Caki2 (cell line): ENCODE measurements around the gene PRDM10. TPM values are rescaled to one million over a fixed set of nuclear protein-coding genes. Genes with fewer than 3 reads are reported as not detected.
"Not testable (repeated sequence)": the region's sequence is repeated elsewhere in the genome, so short reads cannot be mapped to it uniquely, and the experiment has no call there.

Source experiments
- DNase-seq: peaks from one replicate; pipeline ENCODE4 v3.0.0-alpha.2; 2015; ENCODE audit warnings: low read depth
- in situ Hi-C: cut with HindIII; loops from 2 replicates; pipeline ENCODE4 v1.10.0; 2016; ENCODE audit warnings: low sequenced_read_pairs, low pct_unique_long_range_greater_than_20kb, mixed read lengths
- total RNA-seq: library from RNA; depleted of rRNA; stranded (reverse); fragments of >200 nt; shearing (Covaris generic); gene quantifications from 2 replicates; pipeline ENCODE4 v1.2.3, GENCODE V29; 2014; ENCODE audit warnings: low replicate concordance

PRDM10 gene
- total RNA-seq, 1 experiment from 2014 or later = 1.5 TPM

DNA sequence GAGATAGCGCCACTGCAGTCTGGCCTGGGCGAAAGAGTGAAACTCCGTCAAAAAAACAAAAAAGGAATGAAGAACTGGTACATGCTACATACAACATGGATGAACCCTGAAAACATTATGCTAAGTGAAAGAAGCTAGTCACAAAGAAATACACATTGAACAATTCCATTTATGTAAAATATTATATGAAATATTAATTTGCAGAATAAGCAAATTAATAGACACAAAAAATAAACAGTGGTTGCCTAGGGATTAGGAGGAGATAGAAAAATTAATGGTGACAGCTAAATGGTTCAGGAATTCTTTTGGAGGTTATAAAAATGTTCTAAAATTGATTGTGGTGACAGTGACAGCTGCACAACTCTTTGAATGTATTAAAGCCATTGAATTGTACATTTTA lies 14.7 kb downstream of the PRDM10 start:
- no peak for DNase-seq
- in situ Hi-C loops = no loop called here

DNA sequence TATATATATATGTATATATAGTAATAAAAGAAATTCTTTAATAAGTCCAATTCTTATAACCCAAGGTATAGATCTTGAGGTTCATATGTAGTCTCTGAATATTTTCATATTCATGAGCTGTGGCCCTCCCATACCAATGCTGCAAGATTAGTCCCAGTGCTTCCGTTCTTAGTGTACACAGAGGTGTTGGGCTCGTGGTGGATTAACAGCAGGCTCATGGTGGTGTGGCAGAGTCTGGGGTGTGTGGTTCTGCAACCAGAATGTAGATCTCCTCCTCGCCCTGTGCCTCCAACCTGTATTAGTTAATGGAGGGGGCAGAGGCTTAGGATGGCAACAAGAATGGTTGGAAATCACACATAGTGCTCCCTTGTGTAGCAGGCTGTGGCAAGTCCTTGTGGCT lies 16.8 kb downstream of the PRDM10 start:
- no peak for DNase-seq
- in situ Hi-C loops = no loop called here

DNA sequence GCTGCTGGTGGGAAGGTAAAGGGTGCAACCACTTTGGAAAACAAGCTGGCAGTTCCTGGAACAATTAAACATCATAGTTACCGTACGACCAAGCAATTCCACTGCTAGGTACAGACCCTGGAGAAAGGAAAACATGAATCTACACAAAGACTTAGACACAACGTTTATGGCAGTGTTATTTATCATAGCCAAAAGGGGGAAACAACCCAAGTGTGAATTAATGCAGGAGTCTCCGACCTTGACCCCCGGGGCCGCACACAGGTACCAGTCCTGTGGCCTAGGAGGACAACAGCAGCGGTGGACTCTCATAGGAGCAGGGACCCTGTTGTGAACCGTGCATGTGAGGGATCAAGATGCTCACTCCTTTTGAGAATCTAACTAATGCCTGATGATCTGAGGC lies 22.5 kb downstream of the PRDM10 start:
- in situ Hi-C loops = no loop called here
- DNase-seq = no peak

DNA sequence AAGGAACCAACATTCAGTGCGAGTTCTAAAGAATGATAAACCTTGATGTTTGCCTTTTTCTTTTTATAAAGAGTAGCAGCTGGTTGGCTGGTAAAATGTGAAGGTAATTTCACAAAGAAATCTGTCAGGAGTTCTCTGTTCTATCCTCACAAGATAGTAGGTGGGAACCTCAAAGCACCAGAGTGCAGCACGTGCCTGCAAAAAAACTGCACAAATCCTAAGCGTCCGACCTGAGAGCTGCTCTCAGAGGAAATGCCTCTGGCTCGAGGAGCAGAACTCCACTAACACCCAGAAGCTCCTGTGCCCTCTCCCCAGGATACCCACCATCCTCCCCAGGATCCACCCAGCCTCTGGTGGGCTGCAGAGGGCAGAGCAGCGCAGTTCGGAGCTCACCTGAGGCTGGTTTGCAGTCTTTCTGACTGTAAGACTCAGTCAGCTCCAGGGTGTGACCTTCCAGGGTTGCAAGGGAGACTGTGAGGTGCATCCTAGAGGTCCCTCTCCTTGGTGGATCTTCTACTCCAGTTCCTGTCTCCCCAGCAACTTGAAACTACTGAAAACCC lies 23.5 kb downstream of the PRDM10 start:
- in situ Hi-C loops = no loop called here
- DNase-seq = no peak

DNA sequence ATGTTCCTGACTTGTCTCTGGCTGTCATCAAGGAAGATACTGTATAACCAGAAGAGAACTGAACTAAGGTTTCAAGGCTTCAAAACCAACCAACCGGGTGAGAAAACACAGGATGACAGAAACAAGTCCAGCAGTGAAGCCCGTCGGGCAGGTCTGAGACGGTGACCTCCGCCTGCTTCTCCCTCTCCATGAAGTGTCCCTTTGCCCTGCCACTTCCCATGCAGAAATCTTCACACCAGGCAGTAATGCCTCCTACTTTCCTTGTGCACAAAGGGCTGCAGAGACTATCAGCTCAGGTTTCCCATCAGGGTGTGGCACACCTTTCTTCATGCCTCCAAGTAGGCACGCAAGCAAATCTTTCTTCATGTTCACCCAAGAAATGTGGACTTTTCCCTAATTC lies 24.2 kb downstream of the PRDM10 start:
- no peak for DNase-seq
- in situ Hi-C loops = no loop called here

DNA sequence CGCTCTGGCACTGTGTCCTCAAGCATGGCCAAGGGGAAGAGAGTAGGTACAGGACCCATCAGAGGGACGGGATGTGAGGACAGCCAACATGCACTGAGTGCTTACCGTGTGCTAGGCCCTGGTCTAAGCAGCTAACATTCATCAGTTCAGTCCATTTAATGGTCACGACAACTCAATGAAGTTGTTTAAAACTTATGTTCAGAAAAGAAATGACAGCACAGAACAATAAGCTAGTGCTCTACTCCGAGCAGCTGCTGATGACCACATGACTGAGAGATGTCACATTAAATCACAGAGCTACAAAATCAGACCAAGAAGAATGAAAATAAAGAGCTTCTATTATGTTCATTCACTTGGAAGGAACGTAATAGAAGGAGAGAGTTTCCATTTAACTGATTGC lies 26.3 kb downstream of the PRDM10 start:
- in situ Hi-C loops = no loop called here
- no peak for DNase-seq

DNA sequence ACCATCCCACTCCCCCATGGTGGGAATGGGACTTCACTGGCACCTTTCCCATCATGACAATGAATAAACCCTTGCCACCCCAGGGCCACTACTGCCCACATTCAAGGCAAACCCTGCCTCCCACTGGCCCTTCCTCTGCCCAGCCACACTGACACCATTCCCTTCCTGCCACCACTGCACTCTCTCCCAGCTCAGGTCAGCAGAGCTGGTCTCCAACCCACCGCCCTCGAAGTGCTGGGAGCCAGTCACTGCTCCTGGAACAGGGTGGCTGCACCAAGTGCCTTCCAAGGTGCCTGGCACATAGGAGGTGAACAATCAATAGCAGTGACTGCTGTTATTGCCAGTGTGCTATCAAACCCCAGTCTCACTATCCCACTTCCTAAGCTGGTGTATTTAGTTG lies 27.1 kb downstream of the PRDM10 start:
- in situ Hi-C loops = no loop called here
- no peak for DNase-seq

DNA sequence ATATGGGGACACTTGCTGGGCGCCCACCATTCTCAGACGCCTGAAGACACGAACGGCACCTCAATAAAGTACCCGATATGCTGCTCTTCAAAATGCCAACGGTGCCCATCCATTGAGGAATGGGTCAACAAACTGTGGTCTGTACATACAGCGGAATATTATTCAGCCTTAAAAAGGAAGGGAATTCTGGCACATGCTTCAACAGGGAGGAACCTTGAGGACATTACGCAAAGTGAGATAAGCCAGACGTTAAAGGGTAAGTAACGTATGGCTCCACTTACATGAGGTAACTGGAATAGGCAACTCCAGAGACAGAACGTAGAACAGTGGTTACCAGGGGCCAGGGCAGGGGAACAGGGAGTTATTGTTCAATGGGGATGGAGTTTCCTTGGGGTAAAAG lies 28.0 kb downstream of the PRDM10 start:
- DNase-seq = no peak
- in situ Hi-C loops = no loop called here

DNA sequence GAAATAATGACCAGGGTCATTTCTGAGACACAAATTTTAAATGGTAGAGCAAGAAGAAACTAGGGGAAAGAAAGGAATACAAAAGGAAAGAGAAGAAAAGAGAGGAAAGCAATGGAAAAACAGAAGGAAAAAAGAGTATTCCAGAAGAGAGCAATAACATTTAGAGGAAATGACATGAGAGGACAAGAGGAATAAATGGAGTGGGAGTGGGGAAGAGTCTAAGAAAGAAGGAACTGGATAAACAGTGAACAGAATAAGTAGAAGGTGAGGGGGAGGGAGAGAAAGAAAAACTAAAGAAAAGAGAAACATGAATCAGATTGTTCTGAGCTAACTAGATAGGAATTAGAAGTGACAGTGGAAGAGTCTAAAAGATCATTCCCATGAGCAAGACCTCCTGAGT lies 28.4 kb downstream of the PRDM10 start:
- DNase-seq = no peak
- in situ Hi-C loops = no loop called here

DNA sequence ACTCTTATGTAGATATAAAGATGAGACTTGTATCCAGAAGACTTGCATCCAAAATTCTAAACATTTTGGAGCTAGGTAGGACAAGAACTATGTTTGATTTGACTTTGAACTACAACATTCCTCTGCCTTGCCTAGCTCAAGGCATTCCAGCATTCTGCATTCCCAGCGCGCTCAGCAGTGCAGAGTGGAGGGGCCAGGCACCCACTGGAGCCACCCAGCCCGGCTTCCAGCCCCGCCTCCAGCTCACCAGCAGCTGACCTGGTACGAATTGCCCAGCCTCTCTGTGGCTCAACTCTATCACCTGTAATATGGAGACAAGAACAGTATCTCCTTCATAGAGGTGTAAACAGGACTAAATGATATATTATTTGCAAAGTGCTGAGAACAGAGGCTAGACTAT lies 28.8 kb downstream of the PRDM10 start:
- no peak for DNase-seq
- in situ Hi-C loops = no loop called here

DNA sequence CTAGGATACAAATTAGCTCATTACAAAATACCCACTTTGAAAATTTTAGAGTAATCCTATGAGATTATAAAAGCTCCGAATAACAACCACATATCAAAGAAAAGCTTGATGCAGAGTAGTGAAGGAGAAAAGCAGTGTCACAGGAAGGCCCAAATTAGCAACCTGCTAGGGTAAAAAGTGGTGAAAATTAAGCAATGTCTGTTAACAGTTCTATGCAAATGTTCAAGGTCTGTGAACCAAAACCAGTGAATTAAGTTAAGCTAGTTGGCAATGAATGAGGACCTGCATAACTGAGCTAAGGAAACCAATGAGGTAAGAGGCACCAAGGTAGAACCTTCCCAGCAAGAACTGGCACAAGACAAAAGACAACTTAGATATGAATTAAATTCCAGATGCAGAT lies 29.6 kb downstream of the PRDM10 start:
- in situ Hi-C loops = no loop called here
- DNase-seq = no peak

DNA sequence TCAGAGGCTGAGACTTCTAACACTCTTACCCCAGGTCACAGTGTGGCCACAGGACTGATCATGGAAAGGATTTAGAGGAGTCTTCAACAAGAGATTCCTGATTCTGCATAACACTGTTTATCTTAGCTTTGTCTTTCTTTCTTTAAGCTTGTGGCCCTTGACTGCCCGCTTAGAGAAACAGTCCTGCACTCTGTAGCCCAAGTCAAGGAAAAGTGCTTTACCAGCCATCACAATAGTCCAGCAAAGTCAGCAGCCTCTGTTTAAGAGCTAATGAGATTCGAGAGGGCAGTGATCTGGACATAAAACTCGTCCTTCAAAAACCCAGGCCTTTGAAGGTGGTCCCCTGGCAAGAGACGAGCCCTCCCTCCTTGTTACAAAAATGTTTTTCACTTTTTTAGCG lies 30.0 kb downstream of the PRDM10 start:
- DNase-seq = no peak
- in situ Hi-C loops = no loop called here

DNA sequence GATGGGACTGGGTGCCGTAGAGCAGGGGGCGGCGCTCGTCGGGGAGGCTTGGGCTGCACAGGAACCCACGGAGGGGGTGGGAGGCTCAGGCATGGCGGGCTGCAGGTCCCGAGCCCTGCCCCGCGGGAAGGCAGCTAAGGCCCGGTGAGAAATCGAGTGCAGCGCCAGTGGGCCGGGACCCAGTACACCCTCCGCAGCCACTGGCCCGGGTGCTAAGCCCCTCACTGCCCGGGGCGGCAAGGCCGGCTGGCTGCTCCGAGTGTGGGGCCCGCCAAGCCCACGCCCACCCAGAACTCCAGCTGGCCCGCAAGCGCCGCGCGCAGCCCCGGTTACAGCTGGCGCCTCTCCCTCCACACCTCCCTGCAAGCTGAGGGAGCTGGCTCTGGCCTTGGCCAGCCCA lies 30.8 kb downstream of the PRDM10 start:
- DNase-seq, in situ Hi-C loops: not testable (repeated sequence)

DNA sequence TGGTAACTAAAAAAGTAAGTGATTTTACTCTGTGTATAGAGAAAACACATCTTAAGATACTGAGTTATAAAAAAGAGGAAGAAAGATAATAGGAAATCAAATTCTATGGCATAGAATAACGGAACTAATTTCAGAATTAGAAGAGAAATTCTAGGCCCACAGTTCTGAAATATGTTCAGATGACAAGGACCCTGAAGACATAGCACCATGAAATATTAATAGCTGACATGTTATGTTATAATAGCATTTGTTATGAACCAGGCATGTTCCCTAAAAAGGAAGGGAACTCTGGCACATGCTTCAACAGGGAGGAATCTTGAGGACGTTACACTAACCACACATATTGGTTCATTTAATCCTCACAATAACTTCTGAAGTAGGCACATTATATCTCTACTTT lies 32.7 kb downstream of the PRDM10 start:
- in situ Hi-C loops = no loop called here
- DNase-seq = no peak

DNA sequence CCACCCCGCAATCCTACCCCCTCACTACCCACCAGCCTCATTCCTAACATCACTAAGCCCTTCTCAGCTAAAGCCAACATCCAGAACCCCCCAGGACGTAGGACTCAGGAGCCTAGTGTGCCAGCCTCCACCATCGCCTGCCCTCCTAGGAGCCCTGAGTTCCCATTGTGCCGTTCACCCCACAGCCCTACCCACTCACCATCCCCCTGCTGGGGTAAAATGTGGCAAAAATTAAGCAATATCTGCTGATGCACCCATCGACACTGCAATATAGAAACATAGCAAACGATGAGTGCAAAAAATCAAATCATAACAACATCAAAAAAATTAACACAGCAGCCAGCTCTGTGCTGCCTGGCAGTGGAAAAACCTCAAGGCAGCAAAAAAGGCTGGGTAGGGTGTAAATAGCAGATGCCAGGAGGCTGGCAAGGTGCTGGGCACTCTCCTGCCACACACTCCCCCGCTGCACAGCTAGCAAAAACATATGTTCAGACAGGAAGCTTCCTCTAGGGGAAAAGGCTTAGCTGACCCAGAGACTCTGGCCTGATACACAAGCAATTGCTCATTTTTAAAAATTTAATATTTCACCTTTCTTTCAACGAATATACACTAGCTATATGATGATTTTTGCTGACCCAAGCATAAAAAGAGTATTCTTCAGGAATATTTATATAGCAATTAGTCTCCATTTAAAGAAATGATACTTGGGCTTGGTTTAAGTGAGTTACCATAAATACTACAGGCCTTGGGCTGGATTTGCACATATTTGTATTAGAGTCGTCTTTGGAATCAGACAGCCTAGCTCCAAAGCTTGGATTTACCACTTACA lies 33.8 kb downstream of the PRDM10 start:
- in situ Hi-C loops = no loop called here
- no peak for DNase-seq

DNA sequence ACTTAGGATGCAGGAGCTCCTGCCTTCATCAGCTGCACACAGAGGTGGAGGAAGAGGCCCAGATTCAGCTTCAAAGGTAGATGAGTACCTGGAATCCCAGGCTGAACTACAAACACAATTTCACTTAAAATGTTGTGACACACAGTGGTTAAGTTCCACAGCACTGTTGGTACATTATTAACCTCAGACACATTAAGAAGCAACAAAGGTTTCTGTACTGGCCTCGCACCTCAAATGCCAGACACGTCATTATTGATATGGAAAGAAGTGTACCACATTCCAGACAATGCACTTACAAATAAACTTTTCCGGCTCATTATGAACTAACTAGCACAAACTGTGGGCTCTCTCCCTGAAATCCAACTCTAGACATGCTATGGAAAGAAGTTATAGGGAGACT lies 34.6 kb downstream of the PRDM10 start:
- peak; percentile 26 for DNase-seq
- in situ Hi-C loops = no loop called here

DNA sequence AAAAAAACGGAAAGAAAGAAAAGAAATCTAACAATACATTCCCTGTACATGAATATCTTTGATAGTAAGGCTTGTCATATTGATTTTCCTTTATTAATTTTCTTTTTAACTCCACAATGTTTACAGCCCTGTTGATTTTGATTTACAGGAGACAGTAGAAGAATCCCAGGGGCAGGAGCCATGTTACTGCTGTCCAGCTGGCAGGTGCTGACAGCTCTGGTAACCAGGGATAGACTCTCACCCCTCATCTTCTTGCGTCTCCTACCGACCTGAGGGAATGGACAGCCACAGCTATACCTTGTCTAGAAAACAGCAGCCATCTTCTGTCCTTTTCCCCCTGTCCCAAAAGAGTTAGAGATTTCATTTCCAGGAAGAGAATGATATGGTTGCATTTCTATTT lies 37.4 kb downstream of the PRDM10 start:
- DNase-seq = no peak
- in situ Hi-C loops = no loop called here

DNA sequence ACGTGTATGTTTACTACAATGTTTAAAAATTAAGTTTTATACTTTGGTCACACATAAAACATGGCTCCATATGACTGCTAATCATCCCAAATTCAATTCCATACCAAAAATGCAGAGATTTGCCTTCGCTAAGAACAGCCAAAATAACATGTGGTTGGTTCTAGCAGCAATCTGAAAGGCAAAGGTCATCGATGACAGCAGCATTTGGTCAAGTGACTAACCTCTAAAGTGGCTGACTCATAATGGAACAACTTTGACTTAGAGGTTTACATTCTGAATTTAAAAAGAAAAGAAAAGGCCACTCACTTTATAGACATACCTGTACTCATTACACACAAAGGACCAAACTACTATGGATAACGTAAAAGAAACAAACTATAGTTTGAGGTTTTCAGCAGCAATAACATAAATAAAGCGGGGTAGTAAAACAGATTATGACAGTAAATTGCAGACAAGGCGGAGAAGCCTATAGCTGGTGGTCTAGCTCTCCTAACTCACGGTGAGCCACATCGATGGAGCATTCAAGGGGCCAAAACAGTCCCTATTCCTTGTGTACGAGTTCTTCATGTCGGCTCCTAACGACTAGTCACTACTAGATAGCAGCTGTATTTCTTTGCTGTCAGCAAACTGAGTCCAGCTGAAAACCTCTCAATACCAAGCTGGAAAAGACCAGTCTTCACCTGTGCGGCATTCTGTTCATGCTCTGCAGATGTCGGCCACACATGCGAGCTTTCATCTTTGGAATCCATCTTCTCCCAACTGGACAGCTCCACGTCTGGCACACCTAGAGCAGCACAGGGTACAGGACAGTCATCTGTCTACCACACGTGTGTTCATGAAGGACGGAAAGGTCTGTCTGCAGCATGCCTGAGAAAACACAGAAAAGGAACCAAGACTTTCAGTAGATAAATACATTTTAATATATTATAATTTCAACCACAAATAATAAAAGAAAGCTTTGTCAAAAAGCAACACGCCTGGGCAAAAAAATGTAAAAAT lies 42.1 kb downstream of the PRDM10 start:
- DNase-seq = peak; percentile 40

DNA sequence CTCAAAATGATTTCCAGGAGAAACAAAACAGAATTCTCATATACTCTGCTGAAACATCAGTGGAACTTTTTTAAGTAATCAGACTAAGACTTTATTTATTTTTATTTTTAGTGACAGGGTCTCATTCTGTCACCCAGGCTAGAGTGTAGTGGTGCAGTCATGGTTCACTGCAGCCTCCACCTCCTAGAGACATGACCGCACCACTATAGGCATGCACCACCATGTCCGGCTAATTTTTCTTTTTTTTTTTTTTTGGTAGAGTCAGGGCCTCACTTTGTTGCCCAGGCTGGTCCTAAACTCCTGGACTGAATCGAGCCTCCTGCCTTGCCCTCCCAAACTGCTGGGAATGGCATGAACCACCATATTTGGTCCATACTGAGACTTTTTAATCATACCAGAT lies 42.9 kb downstream of the PRDM10 start:
- in situ Hi-C loops = no loop called here

More for the DNA sequence above, 42.1 kb downstream of the PRDM10 start:
- in situ Hi-C loops = no loop called here

More for the DNA sequence above, 42.9 kb downstream of the PRDM10 start:
- DNase-seq = peak; percentile 37
